HG02759 (cell line): ENCODE data around the gene PLPP3.

Experiments used
- ATAC-seq: cut with Tn5 transposase; IDR thresholded peaks from one replicate; pipeline ENCODE4 v1.9.1; 2021; ENCODE audit warnings: mild to moderate bottlenecking, moderate library complexity; ENCODE audit not compliant: unreplicated experiment

PLPP3 gene

GRCh38 chr1:56576880-56577405 is 2.4 kb downstream of the PLPP3 start:
- ATAC-seq: no peak

GRCh38 chr1:56575865-56576264 is 3.5 kb downstream of the PLPP3 start:
- ATAC-seq: no peak

GRCh38 chr1:56574794-56575193 is 4.6 kb downstream of the PLPP3 start:
- ATAC-seq: no peak

GRCh38 chr1:56573311-56573710 is 6.1 kb downstream of the PLPP3 start:
- ATAC-seq: no peak

- ATAC-seq: no peak
Measured at GRCh38 chr1:56572334-56573050, 6.9 kb downstream of the PLPP3 start.

- no peak for ATAC-seq
Measured at GRCh38 chr1:56571448-56571847, 7.9 kb downstream of the PLPP3 start.

- no peak for ATAC-seq
Measured at GRCh38 chr1:56570924-56571372, 8.4 kb downstream of the PLPP3 start.

- no peak for ATAC-seq
Measured at GRCh38 chr1:56569661-56570060, 9.7 kb downstream of the PLPP3 start.

GRCh38 chr1:56566994-56567393 is 12.4 kb downstream of the PLPP3 start:
- ATAC-seq: no peak

GRCh38 chr1:56566061-56566744 is 13.2 kb downstream of the PLPP3 start:
- ATAC-seq: no peak

- ATAC-seq: no peak
Measured at GRCh38 chr1:56564615-56565014, 14.7 kb downstream of the PLPP3 start.

GRCh38 chr1:56563568-56563967 is 15.8 kb downstream of the PLPP3 start:
- ATAC-seq: no peak

- ATAC-seq: no peak
Measured at GRCh38 chr1:56562891-56563452, 16.4 kb downstream of the PLPP3 start.

GRCh38 chr1:56561227-56562019 is 17.9 kb downstream of the PLPP3 start:
- ATAC-seq: no peak

GRCh38 chr1:56557746-56558145 is 21.6 kb downstream of the PLPP3 start:
- ATAC-seq: no peak

GRCh38 chr1:56555448-56555847 is 23.9 kb downstream of the PLPP3 start:
- no peak for ATAC-seq

- ATAC-seq: no peak
Measured at GRCh38 chr1:56553046-56553445, 26.3 kb downstream of the PLPP3 start.

GRCh38 chr1:56552349-56552748 is 27.0 kb downstream of the PLPP3 start:
- ATAC-seq: no peak

- no peak for ATAC-seq
Measured at GRCh38 chr1:56551691-56552090, 27.7 kb downstream of the PLPP3 start.

- ATAC-seq: no peak
Measured at GRCh38 chr1:56550859-56551188, 28.5 kb downstream of the PLPP3 start.

- ATAC-seq: no peak
Measured at GRCh38 chr1:56550138-56550858, 29.1 kb downstream of the PLPP3 start.
